ENCODE data around the gene GRWD1. TPM values are rescaled to one million over a fixed set of nuclear protein-coding genes. Genes with fewer than 3 reads are reported as not detected.

Gene GRWD1
- total RNA-seq, 1 donor from 2014 or later: 41.4 TPM

DNA sequence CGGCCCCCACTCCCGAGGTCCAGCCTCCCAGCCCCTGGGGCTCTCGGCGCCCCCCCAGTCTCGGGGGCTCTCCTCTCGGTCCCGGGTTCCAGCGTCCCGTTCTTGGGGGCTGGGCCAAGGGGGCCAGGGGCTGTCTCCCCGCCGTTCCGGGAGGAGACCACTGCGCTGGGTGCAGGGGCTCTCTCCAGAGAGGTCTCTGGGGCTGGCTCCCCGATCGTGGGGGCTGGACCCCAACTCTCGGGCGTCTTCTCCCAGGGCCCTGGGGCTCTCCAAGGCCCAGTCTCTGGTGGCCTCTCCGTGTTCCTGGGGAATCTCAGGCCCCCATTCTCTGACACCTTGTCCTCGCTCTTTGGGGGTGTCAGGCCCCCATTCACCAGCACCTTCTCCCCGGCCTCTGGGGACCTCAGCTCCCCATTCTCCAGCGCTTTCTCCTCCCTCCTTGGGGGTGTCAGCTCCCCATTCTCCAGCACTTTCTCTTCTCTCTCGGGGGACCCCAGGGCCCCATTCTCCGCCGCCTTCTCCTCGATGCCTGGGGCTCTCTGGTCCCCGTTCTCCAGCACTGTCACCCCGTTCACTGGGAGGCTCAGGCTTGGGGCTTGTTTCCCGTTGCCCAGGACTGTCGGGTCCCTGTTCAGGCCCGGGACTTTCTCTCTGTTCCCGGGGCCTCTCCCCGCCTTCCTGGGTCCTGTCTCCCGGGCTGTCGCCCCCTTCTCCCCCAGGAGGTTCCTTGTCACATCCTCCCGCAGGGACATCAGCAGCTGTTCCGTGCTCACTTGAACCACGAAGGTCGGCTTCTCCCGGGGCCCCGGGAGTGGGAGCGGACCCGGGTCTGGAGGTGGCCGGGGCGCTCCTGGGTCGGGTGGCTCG is 52.2 kb downstream of the GRWD1 start:
- H3K4me3 ChIP-seq (ENCODE audit: insufficient read depth, low read depth, low read length): no peak overlapping the region
- peaks cover 12% of the 10 kb centered on the region for H3K27me3 Mint-ChIP-seq (ENCODE audit: low read depth, unreplicated experiment)
- H3K4me1 ChIP-seq (ENCODE audit: insufficient read depth, low read length): no peaks in the 10 kb centered on the region
- H3K27me3 ChIP-seq (ENCODE audit: insufficient read depth, low read length): peaks cover 12% of the 10 kb centered on the region
- peaks cover 4% of the 10 kb centered on the region for H3K36me3 Mint-ChIP-seq (ENCODE audit: low read depth, unreplicated experiment)
- peaks cover 4% of the 10 kb centered on the region for H3K4me1 Mint-ChIP-seq (ENCODE audit: low read depth, unreplicated experiment)
- TF ChIP-seq CTCF (IDR thresholded peaks at IDR 0.05; ENCODE audit: insufficient read depth, low read depth, low read length) (no peak), EZH2 (IDR thresholded peaks at IDR 0.05; ENCODE audit: insufficient read depth, low read length) (peak; percentile 64)
- DNase-seq (ENCODE audit: low read depth) (no peak), FAIRE-seq (no peak)
- no peak overlapping the region for H3K9ac ChIP-seq (ENCODE audit: low read length)
- H3K79me2 ChIP-seq (ENCODE audit: insufficient read depth, low read length): no peaks in the 10 kb centered on the region
- H3K27ac ChIP-seq (ENCODE audit: low read depth, low read length): no peak overlapping the region
- no peaks in the 10 kb centered on the region for H3K9me3 ChIP-seq (ENCODE audit: insufficient read depth, low read depth, low read length)
- no peak overlapping the region for H3K4me3 Mint-ChIP-seq (ENCODE audit: unreplicated experiment)
- no peaks in the 10 kb centered on the region for H4K20me1 ChIP-seq (ENCODE audit: insufficient read depth, low read length)
- no peak overlapping the region for H3K27ac Mint-ChIP-seq (ENCODE audit: unreplicated experiment)
- H3K36me3 ChIP-seq (ENCODE audit: insufficient read depth, low read length): no peaks in the 10 kb centered on the region
- H3K9me3 Mint-ChIP-seq (ENCODE audit: unreplicated experiment): no peaks in the 10 kb centered on the region
- H3K4me2 ChIP-seq (ENCODE audit: low read length): no peak overlapping the region
- H2AFZ ChIP-seq (ENCODE audit: low read depth, low read length): no peak overlapping the region

DNA sequence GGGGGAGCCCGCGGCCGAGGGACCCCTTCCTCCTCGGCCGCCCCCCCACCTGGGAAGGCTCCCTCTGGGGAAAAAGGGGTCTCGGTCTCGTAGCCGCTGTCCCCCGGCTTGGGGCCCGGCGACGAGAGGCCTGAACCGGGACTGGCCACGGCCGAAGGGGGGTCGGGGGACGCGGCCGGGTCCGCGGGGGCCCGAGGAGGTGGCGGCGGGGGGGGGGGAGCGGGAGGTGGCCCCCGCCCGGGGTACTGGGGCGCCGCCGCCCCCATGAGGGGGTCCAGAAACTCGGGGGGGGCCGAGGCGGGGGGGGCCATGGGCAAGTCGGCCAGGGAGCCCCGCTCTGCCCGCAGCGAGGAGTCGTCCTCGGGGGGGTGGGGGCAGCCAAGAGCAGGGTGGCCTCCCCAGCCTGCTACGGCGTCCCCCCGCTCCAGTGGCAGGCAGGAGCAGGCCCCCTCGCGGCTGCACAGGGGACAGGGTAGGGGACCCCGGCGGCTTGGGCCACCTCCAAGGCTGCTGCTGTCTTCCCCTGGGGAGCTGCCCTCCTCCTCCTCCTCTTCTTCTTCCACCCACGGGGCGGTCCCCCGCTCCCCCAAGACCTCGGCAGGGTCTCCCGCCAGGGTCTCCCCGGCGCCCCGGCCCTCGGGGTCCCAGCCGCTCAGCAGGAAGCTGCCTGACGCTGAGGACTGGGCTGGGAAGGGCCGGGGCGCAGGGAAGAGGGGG is 53.0 kb downstream of the GRWD1 start:
- H3K36me3 Mint-ChIP-seq (ENCODE audit: low read depth, unreplicated experiment): peaks cover 4% of the 10 kb centered on the region
- TF ChIP-seq CTCF (IDR thresholded peaks at IDR 0.05; ENCODE audit: insufficient read depth, low read depth, low read length): no peak
- TF ChIP-seq EZH2 (IDR thresholded peaks at IDR 0.05; ENCODE audit: insufficient read depth, low read length): no peak
- Histone ChIP-seq H3K4me1 (ENCODE audit: insufficient read depth, low read length) (no peaks in the 10 kb centered on the region), H3K36me3 (ENCODE audit: insufficient read depth, low read length) (no peaks in the 10 kb centered on the region), H3K27ac (ENCODE audit: low read depth, low read length) (no peak overlapping the region), H3K9ac (ENCODE audit: low read length) (no peak overlapping the region), H3K9me3 (ENCODE audit: insufficient read depth, low read depth, low read length) (no peaks in the 10 kb centered on the region), H3K4me2 (ENCODE audit: low read length) (no peak overlapping the region), H3K4me3 (ENCODE audit: insufficient read depth, low read depth, low read length) (no peak overlapping the region), H2AFZ (ENCODE audit: low read depth, low read length) (no peak overlapping the region), H3K79me2 (ENCODE audit: insufficient read depth, low read length) (no peaks in the 10 kb centered on the region), H4K20me1 (ENCODE audit: insufficient read depth, low read length) (no peaks in the 10 kb centered on the region), H3K27me3 (ENCODE audit: insufficient read depth, low read length) (peaks cover 12% of the 10 kb centered on the region)
- H3K9me3 Mint-ChIP-seq (ENCODE audit: unreplicated experiment): no peaks in the 10 kb centered on the region
- H3K4me1 Mint-ChIP-seq (ENCODE audit: low read depth, unreplicated experiment): peaks cover 4% of the 10 kb centered on the region
- peaks cover 17% of the 10 kb centered on the region for H3K27me3 Mint-ChIP-seq (ENCODE audit: low read depth, unreplicated experiment)
- H3K27ac Mint-ChIP-seq (ENCODE audit: unreplicated experiment): no peak overlapping the region
- DNase-seq (ENCODE audit: low read depth): no peak
- no peak for FAIRE-seq
- no peak overlapping the region for H3K4me3 Mint-ChIP-seq (ENCODE audit: unreplicated experiment)

Data from astrocyte (in vitro differentiated cells and primary cell).